NCI-H1417 (cell line): ENCODE results near the gene MROH2B.
"Not testable (repeated sequence)": the region's sequence is repeated elsewhere in the genome, so short reads cannot be mapped to it uniquely, and the experiment has no call there.

Source experiments
- DNase-seq, 3 experiments: peaks; one replicate each; lab custom pipeline; 2025; lab: John Stamatoyannopoulos, UW

MROH2B gene

DNA sequence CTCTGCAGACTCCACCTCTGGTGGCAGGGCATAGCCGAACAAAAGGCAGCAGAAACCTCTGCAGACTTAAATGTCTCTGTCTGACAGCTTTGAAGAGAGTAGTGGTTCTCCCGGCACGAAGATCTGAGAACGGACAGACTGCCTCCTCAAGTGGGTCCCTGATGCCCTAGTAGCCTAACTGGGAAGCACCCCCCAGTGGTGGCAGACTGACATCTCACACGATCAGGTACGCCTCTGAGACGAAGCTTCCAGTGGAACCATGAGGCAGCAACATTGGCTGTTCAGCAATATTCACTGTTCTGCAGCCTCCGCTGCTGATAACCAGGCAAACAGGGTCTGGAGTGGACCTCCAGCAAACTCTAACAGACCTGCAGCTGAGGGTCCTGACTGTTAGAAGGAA is 48.5 kb downstream of the MROH2B start:
- not testable (repeated sequence) for DNase-seq

DNA sequence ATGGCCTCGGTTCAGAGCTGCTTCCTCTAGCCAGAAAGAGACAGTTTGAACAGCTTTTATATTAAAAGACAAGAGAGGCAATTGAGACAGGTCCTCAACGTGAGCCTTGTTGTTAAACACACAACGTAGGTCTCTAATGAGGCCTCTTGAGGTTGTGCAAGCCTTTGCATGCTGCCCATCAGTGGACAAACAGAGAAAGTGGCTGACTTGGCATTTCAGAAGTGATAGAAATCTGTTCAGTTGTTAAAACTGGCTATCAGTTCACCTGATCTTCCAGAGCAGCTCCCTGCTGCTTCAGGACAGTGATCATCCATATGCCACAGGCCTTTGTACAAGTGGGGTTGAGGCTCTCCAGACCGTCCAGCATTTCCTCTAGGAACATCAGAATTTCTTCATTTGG is 58.8 kb downstream of the MROH2B start:
- DNase-seq = peak in 1 of 3 experiments; percentile 45

- DNase-seq = no peak
These were observed 60.6 kb downstream of the MROH2B start for GRCh38 chr5:41010572-41010971.

- no peak for DNase-seq
These were observed 61.9 kb downstream of the MROH2B start for GRCh38 chr5:41009232-41009631.

DNA sequence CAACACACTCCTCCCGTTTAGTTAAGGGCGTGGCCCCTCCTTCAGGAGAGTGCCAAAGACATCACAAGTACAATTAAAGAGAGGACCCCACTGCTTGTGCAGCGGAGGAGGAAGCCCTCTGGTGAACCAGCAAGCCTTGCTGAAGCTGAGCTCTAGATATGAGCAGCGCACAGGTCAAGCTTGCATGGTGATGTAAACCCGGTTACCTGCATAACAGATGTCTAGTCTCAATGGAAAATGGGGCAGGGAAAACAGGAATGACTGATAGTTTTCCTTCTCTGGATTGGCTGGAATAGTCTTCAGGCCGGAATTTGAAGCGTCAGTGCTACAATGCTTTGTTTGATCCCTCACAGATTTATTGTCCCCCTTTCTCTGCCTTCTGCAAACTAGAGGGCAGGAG is 66.2 kb downstream of the MROH2B start:
- DNase-seq = no peak

DNA sequence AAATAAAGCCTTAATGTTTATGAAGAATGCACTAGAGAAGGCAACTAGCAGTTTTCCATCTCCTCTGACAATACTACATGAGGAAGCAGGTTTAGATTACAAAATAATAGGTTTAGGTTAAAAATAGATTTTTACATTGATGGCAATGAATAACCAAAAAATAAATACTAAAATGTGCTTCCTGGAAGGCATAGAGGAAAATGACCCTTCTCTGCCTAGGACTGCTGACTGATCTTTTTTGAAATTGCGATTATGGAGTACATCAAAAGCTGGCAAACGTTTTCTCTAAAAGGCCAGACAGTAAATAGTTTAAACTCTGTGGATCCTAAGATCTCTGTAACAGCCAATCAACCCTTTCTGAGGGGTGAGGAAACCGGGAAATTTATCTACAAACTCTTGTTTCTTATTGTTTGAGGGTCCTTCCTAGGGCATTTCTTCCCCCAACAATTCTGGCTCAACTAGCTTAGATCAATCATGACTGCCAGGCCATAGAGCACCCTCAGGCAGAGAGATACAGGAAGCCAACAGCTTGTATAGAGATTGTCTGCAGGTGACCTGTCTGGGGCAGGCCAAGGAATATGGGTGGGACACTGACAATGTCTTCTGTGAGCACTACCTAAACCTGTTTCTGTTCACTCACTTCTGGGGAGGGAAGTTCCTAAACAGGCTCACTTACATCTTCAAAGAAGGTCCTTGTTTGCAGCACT is 67.3 kb downstream of the MROH2B start:
- no peak for DNase-seq

DNA sequence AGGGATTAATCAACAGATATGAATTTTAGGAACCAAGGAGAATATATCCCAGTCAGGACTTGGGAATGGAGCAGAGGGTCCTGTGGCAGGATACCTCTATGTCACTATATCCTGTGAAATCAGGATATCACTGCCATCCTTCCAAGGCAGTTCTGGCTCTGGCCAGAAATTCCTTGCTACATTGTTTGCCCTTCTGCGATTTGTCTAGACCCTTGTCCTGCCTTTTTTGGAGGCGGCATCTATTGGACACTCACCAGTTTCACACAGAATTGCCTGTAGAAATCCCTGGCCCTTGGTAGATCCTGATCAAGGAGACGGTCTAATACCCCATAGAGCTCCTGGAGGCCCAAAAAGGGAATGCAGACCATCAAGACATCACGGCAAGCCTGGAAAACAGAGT is 71.2 kb downstream of the MROH2B start:
- no peak for DNase-seq

DNA sequence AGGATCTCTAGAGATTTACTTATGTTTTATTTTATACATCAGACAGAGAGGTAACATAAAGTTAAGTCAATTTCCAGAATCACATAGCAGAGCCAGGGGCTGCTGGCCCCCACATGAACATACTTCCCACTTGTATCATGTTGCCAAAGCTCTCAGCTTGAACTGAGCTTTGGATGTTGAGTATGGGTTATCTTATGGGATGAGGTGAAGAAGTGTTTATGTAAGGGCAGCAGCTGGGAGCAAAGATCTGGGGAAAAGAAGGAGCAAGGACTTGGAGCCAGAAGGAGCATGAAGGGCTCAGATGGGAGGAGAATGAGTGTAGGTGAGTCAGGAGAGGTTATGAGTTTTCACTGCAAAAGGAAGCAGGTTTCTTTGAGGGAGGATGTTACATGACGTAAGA is 72.0 kb downstream of the MROH2B start:
- no peak for DNase-seq

DNA sequence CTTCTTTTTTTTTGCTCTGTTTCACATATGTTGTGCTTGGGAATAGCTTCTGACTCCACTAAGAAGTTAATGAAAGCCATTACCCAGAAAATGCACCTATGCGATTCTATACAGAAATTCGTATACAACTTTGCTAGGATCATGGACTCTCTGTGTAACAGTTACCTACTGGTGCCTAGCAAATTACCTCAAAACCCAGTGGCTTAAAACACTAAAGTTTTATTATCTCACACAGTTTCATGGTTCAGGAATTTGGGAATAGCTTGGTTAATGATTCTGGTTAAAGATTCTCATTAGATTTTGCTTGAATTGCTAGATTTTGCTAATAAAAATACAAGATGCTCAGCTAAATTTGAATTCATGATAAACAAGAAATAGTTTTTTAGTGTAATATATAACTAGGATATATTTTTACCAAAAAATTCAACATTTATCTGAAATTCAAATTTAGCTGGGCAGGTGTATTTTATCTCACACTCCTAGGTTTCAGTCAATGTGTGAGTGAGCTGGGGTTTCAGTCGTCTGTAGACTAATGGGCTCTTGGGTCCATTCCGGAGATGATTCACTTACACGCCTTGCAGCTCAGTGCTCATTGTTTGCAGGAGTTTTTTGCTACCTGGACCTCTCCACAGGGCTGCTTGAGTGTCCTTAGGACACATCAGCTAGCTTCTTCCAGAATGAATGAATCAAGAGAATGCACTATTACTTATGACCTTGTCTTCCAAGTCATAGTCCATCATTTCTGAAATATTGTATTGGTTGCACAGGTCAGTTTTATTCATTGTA is 75.1 kb downstream of the MROH2B start:
- no peak for DNase-seq

- no peak for DNase-seq
These were observed 79.1 kb downstream of the MROH2B start for GRCh38 chr5:40991981-40992559.

- no peak for DNase-seq
These were observed 79.8 kb downstream of the MROH2B start for GRCh38 chr5:40991168-40991980.

GRCh38 chr5:40988746-40989510 is 82.2 kb downstream of the MROH2B start:
- DNase-seq = no peak

GRCh38 chr5:40987349-40987748 is 83.8 kb downstream of the MROH2B start:
- no peak for DNase-seq

DNA sequence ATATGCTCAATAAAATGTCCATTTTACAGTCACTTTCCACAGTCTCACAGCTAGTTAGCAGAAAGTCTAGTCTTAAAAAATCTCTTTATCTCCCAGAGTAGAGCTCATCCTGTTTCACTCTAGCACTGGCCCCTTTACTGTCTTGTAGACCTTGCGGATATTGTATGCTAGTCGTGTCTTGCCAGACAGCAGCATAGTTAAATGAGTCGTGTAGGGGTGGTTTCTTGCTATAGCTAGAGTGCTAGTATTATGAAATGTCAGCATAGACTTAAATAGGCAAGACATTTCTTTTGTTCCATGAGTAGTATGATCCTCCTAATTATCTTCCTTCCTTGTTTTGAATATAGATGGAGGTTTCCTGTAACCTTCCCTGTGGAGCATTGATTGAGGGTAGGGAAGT is 84.5 kb downstream of the MROH2B start:
- no peak for DNase-seq

DNA sequence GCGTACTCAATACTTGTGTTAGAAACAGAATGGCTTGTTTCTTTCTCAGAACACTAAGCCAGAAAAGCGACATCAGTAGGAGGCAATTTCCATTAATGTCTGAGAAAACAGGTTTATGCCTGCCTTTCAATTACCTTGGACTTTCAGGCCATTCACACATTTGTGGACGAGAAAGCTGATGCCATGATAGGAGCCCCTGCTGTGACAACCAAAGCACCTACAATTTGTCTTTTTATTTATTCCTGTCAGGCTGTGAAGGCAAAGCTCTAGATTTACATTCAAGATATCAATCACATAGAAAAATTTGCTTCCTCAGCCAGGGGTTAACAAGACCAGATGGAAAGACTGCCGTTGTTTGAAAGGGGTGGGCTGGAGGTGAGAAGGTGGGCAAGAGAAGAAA is 85.6 kb downstream of the MROH2B start:
- DNase-seq = peak in 2 of 3 experiments; percentile 57 to 90

GRCh38 chr5:40984884-40985283 is 86.3 kb downstream of the MROH2B start:
- no peak for DNase-seq

- DNase-seq = no peak
These were observed 87.4 kb downstream of the MROH2B start for GRCh38 chr5:40983781-40984180.

DNA sequence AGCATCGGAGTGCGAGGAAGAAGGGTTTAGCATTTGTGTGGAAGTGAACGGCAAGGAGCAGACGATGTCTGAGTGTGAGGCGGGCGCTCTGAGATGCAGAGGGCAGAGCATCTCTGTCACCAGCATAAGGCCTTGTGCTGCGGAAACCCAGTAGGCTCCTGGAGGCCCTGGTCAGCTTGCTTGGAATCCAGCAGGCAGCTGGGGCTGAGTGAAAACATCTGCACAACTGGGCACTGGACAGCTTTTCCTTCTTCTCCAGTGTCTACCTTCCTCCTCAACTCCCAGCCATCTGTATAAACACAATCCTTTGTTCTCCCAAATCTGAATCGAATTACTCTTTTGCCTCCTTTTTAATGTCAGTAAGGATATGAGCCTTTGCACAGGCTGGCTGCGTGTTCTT is 89.7 kb downstream of the MROH2B start:
- no peak for DNase-seq

DNA sequence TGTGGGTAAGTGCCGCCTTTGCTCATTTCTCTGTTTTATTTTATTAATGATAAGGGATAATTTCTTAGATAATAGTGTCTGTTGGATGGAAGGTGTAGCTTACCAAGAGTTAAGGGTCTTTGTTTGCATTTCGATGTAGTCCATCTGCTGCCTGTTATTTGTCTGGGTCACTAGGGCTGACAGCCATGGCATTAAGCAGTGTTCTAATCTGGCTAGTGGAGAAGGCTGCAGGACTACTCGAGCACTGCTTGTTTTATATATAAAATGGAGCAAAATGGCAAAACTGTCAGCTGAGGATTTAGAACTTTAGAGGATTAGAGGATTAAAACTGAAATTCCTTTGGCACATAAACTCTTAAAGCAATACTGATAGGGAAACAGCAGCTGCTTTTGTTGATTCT is 94.3 kb downstream of the MROH2B start:
- peak in 1 of 3 experiments; percentile 54 for DNase-seq

DNA sequence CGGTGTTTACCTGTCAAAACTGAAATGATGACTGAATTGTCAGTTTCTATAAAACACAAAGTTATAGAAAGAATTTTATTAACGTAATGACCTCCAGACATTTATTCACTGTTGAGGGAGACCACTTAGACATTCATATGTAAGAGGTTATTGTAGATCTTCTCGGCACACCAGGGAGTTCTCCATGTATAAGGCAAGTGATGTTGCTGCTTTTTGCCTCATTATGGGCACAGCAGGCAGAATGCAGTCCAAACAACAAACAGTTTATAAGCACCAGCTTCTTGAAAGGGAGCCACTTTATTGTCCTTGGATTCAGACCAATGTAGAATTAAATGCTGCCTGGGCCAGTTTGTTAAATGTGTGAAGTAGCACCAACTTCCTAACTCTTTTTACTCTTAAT is 95.1 kb downstream of the MROH2B start:
- DNase-seq = peak in 2 of 3 experiments; percentile 8 to 64

DNA sequence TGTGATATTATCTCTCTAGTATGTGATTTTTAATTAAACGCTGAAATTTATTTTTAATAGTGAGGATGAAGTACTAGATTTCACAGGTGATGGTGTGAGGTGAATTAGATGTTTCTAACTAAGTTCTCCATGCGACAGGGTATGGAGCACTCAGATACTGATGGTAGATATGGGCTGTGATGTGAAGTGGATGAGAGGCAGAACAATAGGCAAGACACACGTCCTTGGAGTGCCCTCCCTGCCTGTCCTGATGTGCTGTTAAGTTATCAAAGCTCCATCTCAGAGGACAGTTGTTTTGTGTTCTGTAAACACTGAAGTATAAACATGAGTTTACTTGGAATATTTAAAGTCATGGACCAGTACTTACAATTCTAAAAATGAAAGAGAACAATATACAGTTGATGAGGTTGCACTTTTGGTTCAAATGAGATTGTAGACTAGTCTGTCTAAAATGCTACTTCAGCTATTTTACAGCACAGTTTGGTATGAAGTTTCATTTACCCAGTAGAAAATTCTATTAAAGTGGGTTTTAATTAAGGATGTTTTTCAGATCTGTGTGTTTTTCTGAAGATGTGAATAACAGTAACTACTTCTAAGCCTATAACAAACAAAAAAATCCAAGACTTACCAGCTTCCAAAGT is 97.7 kb downstream of the MROH2B start:
- no peak for DNase-seq
